Effector memory CD4-positive, alpha-beta T cell (primary cell): ENCODE measurements around the gene GCHFR.

Experiments used
- DNase-seq, 3 donors: peaks; one replicate each; pipeline ENCODE4 v3.0.0-alpha.2; 2020
- H3K27ac ChIP-seq: 2 replicates; pipeline ENCODE4 v1.7.0; 2013; ENCODE audit warnings: mild to moderate bottlenecking, low read length, moderate library complexity; ENCODE audit not compliant: insufficient read depth, poor library complexity, severe bottlenecking
- H3K27me3 ChIP-seq: replicated peaks from 2 replicates; pipeline ENCODE4 v1.7.0; 2013; ENCODE audit warnings: mild to moderate bottlenecking, low read length; ENCODE audit not compliant: insufficient read depth, control insufficient read depth, poor library complexity, severe bottlenecking
- H3K36me3 ChIP-seq: 2 replicates; pipeline ENCODE4 v1.7.0; 2013; ENCODE audit warnings: mild to moderate bottlenecking, low read length, moderate library complexity; ENCODE audit not compliant: control insufficient read depth, insufficient read depth
- H3K4me1 ChIP-seq: 2 replicates; pipeline ENCODE4 v1.7.0; 2013; ENCODE audit warnings: low read length, mild to moderate bottlenecking; ENCODE audit not compliant: control insufficient read depth, insufficient read depth, poor library complexity, severe bottlenecking
- H3K4me3 ChIP-seq: 2 replicates; pipeline ENCODE4 v1.7.0; 2013; ENCODE audit warnings: low read length, low read depth, mild to moderate bottlenecking; ENCODE audit not compliant: insufficient read depth, poor library complexity, severe bottlenecking
- H3K9me3 ChIP-seq: 2 replicates; pipeline ENCODE4 v1.7.0; 2013; ENCODE audit warnings: mild to moderate bottlenecking, low read length, moderate library complexity; ENCODE audit not compliant: control insufficient read depth

Gene GCHFR

GRCh38 chr15:40790718-40791117, 26.9 kb downstream of the GCHFR start:
- peaks cover 4% of the 10 kb centered on the region for H3K36me3 ChIP-seq
- H3K27me3 ChIP-seq = no peaks in the 10 kb centered on the region
- no peak for DNase-seq
- peaks cover 11% of the 10 kb centered on the region for H3K4me1 ChIP-seq
- no peak overlapping the region for H3K4me3 ChIP-seq
- H3K27ac ChIP-seq = no peak overlapping the region
- no peaks in the 10 kb centered on the region for H3K9me3 ChIP-seq

- no peak for DNase-seq
- Histone ChIP-seq H3K9me3 (no peaks in the 10 kb centered on the region), H3K36me3 (peaks cover 4% of the 10 kb centered on the region), H3K4me1 (peaks cover 6% of the 10 kb centered on the region), H3K4me3 (no peak overlapping the region), H3K27me3 (no peaks in the 10 kb centered on the region), H3K27ac (no peak overlapping the region)
Observed at GRCh38 chr15:40792394-40792793, 28.5 kb downstream of the GCHFR start.

- Histone ChIP-seq H3K4me1 (no peaks in the 10 kb centered on the region), H3K9me3 (no peaks in the 10 kb centered on the region), H3K27me3 (no peaks in the 10 kb centered on the region), H3K36me3 (peaks cover 4% of the 10 kb centered on the region), H3K27ac (no peak overlapping the region), H3K4me3 (no peak overlapping the region)
- no peak for DNase-seq
Observed at GRCh38 chr15:40793216-40793989, 29.5 kb downstream of the GCHFR start.

GRCh38 chr15:40796041-40796440, 32.2 kb downstream of the GCHFR start:
- H3K36me3 ChIP-seq = peaks cover 4% of the 10 kb centered on the region
- H3K4me3 ChIP-seq = no peak overlapping the region
- H3K9me3 ChIP-seq = no peaks in the 10 kb centered on the region
- no peaks in the 10 kb centered on the region for H3K4me1 ChIP-seq
- DNase-seq = no peak
- no peak overlapping the region for H3K27ac ChIP-seq
- no peaks in the 10 kb centered on the region for H3K27me3 ChIP-seq

GRCh38 chr15:40796512-40796911, 32.6 kb downstream of the GCHFR start:
- no peak for DNase-seq
- H3K27ac ChIP-seq = no peak overlapping the region
- no peaks in the 10 kb centered on the region for H3K4me1 ChIP-seq

GRCh38 chr15:40799523-40799922, 35.7 kb downstream of the GCHFR start:
- H3K27me3 ChIP-seq = no peaks in the 10 kb centered on the region
- H3K9me3 ChIP-seq = no peaks in the 10 kb centered on the region
- DNase-seq = no peak
- H3K4me3 ChIP-seq = no peak overlapping the region
- H3K4me1 ChIP-seq = no peaks in the 10 kb centered on the region
- no peaks in the 10 kb centered on the region for H3K36me3 ChIP-seq
- H3K27ac ChIP-seq = no peak overlapping the region

More at GRCh38 chr15:40796512-40796911, 32.6 kb downstream of the GCHFR start:
- Histone ChIP-seq H3K36me3 (peaks cover 4% of the 10 kb centered on the region), H3K4me3 (no peak overlapping the region), H3K9me3 (no peaks in the 10 kb centered on the region), H3K27me3 (no peaks in the 10 kb centered on the region)

GRCh38 chr15:40803076-40803475, 39.2 kb downstream of the GCHFR start:
- no peaks in the 10 kb centered on the region for H3K36me3 ChIP-seq
- no peak for DNase-seq
- H3K4me1 ChIP-seq = peaks cover 8% of the 10 kb centered on the region

GRCh38 chr15:40803688-40804087, 39.8 kb downstream of the GCHFR start:
- Histone ChIP-seq H3K27ac (no peak overlapping the region), H3K36me3 (no peaks in the 10 kb centered on the region), H3K4me1 (peaks cover 10% of the 10 kb centered on the region), H3K27me3 (no peaks in the 10 kb centered on the region), H3K4me3 (no peak overlapping the region), H3K9me3 (no peaks in the 10 kb centered on the region)
- no peak for DNase-seq

More at GRCh38 chr15:40803076-40803475, 39.2 kb downstream of the GCHFR start:
- no peak overlapping the region for H3K27ac ChIP-seq
- H3K27me3 ChIP-seq = no peaks in the 10 kb centered on the region
- H3K9me3 ChIP-seq = no peaks in the 10 kb centered on the region
- H3K4me3 ChIP-seq = no peak overlapping the region

GRCh38 chr15:40806672-40807027, 42.8 kb downstream of the GCHFR start:
- peak overlapping the region; percentile 99 for H3K4me3 ChIP-seq
- peak overlapping the region; percentile 91 for H3K27ac ChIP-seq
- peaks cover 10% of the 10 kb centered on the region for H3K4me1 ChIP-seq
- no peak for DNase-seq
- no peaks in the 10 kb centered on the region for H3K9me3 ChIP-seq
- H3K36me3 ChIP-seq = peaks cover 13% of the 10 kb centered on the region
- no peaks in the 10 kb centered on the region for H3K27me3 ChIP-seq

GRCh38 chr15:40807028-40807887, 43.4 kb downstream of the GCHFR start, which contains the start of the genes DNAJC17 and ZFYVE19:
Gene DNAJC17 (minus strand): TSS chr15:40807473. CDS start chr15:40807446, 27 bp downstream.
Gene ZFYVE19 (plus strand): TSS chr15:40807089. CDS start chr15:40807590, 501 bp downstream.
- Histone ChIP-seq H3K27me3 (no peaks in the 10 kb centered on the region), H3K36me3 (peaks cover 17% of the 10 kb centered on the region), H3K27ac (peak within 1 kb of the TSS; percentile 91), H3K4me3 (peak within 1 kb of the TSS; percentile 99), H3K4me1 (peaks cover 10% of the 10 kb centered on the region), H3K9me3 (no peaks in the 10 kb centered on the region)
- DNase-seq = peak; percentile 79 to 90 (median 88)
